Stimulated activated naive CD4-positive, alpha-beta T cell treated with Interleukin-2 at 50 U/mL for 16 hours (primary cell): Measurements from ENCODE around the gene CAD.
"Not testable (repeated sequence)": the region's sequence is repeated elsewhere in the genome, so short reads cannot be mapped to it uniquely, and the experiment has no call there.

Experiments used
- DNase-seq: peaks from one replicate; lab custom pipeline; 2025; lab: John Stamatoyannopoulos, UW

Gene CAD

GRCh38 chr2:27217173-27218121 is at the start of gene CAD:
TSS of gene CAD (plus strand) at chr2:27217369. CDS start at chr2:27217552, 183 bp downstream.
- peak; percentile 87 for DNase-seq

GRCh38 chr2:27170581-27171337 is 46.4 kb upstream of the CAD start:
- DNase-seq: no peak

GRCh38 chr2:27171351-27171848 is 45.8 kb upstream of the CAD start:
- DNase-seq: no peak

GRCh38 chr2:27174638-27175037 is 42.5 kb upstream of the CAD start:
- DNase-seq: no peak

- no peak for DNase-seq
Observed at GRCh38 chr2:27175330-27175729, 41.8 kb upstream of the CAD start.

- DNase-seq: not testable (repeated sequence)
Observed at GRCh38 chr2:27175781-27176180, 41.4 kb upstream of the CAD start.

- DNase-seq: no peak
Observed at GRCh38 chr2:27177441-27178351, 39.5 kb upstream of the CAD start.

- no peak for DNase-seq
Observed at GRCh38 chr2:27178469-27178868, 38.7 kb upstream of the CAD start.

- DNase-seq: no peak
Observed at GRCh38 chr2:27179344-27180000, 37.7 kb upstream of the CAD start.

- no peak for DNase-seq
Observed at GRCh38 chr2:27182346-27182745, 34.8 kb upstream of the CAD start.

- DNase-seq: no peak
Observed at GRCh38 chr2:27184115-27184514, 33.1 kb upstream of the CAD start.

GRCh38 chr2:27185331-27186026 is 31.7 kb upstream of the CAD start:
- DNase-seq: no peak

GRCh38 chr2:27186613-27187345 is 30.4 kb upstream of the CAD start:
- no peak for DNase-seq

GRCh38 chr2:27189989-27190388 is 27.2 kb upstream of the CAD start:
- no peak for DNase-seq

- DNase-seq: peak; percentile 10
Observed at GRCh38 chr2:27191070-27191829, 25.9 kb upstream of the CAD start.

- DNase-seq: no peak
Observed at GRCh38 chr2:27194538-27195354, 22.4 kb upstream of the CAD start.

- DNase-seq: not testable (repeated sequence)
Observed at GRCh38 chr2:27195799-27196198, 21.4 kb upstream of the CAD start.

- DNase-seq: not testable (repeated sequence)
Observed at GRCh38 chr2:27198068-27198467, 19.1 kb upstream of the CAD start.
